ENCODE results near the gene NECTIN4. TPM values are rescaled to one million over a fixed set of nuclear protein-coding genes. Genes with fewer than 3 reads are reported as not detected.

NECTIN4 gene
- total and polyA plus RNA-seq, 8 donors: 5.6 to 11.2 (median 9.3) TPM

DNA sequence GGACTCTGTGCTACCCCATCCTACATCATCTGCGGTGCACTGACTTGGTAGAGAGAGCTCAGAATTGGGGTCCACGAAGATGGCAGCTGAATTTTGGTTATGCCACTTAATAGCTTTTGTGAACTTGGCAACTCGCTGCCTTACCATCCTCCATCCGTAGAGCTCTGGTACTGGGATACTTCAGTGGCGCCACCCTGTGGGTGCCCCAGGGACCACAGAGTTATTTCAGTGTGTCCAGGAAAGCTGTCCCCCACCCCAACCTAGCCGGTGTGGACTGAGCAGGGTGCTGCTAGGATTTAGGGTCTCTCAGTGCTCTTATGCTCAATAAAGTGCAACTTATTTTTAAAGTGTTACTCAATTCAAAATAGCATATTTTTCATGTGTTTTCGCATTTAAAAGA lies 34.6 kb downstream of the NECTIN4 start:
- peak in 1 of 2 donors; percentile 17 for TF ChIP-seq CTCF (IDR thresholded peaks at IDR 0.05)
- Histone ChIP-seq H3K36me3 (peaks cover 0 to 96% of the 10 kb centered on the region in 2 donors), H3K4me1 (no peaks in the 10 kb centered on the region), H3K4me3 (no peak overlapping the region), H3K27me3 (peaks cover 0 to 9% of the 10 kb centered on the region in 2 donors), H3K27ac (no peak overlapping the region), H3K9me3 (no peaks in the 10 kb centered on the region)
- ATAC-seq: no peak
- DNase-seq: no peak
- intact Hi-C loops (cut with DNase I): no loop called here

DNA sequence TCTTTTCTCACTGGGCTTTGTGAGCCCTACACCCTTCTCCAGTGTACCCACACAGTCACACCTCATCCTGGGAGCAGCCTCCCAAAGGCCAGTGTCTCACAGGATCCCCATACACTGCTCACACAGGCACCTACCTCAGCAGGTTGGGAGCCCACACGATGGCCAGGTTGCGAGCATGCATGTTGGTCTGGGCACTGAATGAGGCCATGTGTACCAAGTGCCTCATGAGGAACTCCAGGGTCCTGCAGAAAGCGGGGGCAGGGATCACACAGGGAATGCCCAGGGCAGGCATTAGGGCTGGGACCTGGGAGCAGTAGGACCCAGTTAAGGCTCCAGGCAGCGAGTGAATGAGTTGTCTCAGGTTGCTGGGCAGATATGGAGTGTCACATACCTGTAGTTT lies 35.1 kb downstream of the NECTIN4 start:
- ATAC-seq: no peak

DNA sequence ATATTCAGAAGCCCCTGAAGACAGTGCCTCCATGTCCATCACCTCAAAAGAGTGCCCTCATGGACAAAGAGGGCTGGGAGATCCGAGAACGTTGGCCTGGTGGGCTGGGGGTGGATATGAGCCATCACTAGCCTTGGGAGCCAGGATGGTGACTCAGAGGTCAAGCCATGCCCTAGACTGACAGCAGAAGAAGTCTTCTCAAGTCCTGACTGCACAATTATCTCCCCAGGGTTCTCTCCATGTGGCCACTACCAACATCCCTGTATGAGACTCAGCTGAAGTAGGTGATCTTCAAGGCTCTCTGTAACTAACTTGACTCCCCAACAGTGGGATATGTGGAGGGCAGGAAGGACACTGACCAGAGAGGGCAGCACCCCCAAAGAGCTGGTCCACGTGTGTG lies 36.5 kb downstream of the NECTIN4 start:
- DNase-seq (no peak), ATAC-seq (no peak)
- Histone ChIP-seq H3K4me1 (peaks cover 0 to 8% of the 10 kb centered on the region in 2 donors), H3K9me3 (no peaks in the 10 kb centered on the region), H3K4me3 (no peak overlapping the region), H3K27me3 (peaks cover 0 to 9% of the 10 kb centered on the region in 2 donors), H3K36me3 (peaks cover 0 to 94% of the 10 kb centered on the region in 2 donors), H3K27ac (no peak overlapping the region)
- intact Hi-C loops (cut with DNase I): no loop called here
- TF ChIP-seq CTCF (IDR thresholded peaks at IDR 0.05): no peak

More for the DNA sequence above, 35.1 kb downstream of the NECTIN4 start:
- Histone ChIP-seq H3K9me3 (no peaks in the 10 kb centered on the region), H3K27me3 (peaks cover 0 to 9% of the 10 kb centered on the region in 2 donors), H3K36me3 (peaks cover 0 to 96% of the 10 kb centered on the region in 2 donors), H3K27ac (no peak overlapping the region), H3K4me1 (no peaks in the 10 kb centered on the region), H3K4me3 (no peak overlapping the region)
- TF ChIP-seq CTCF (IDR thresholded peaks at IDR 0.05): no peak
- DNase-seq: no peak
- intact Hi-C loops (cut with DNase I): no loop called here

GRCh38 chr1:161051219-161051618 lies 38.1 kb downstream of the NECTIN4 start:
- no peak for TF ChIP-seq CTCF (IDR thresholded peaks at IDR 0.05)
- Histone ChIP-seq H3K4me3 (no peak overlapping the region), H3K27ac (no peak overlapping the region), H3K9me3 (no peaks in the 10 kb centered on the region), H3K36me3 (peaks cover 0 to 81% of the 10 kb centered on the region in 2 donors), H3K27me3 (peaks cover 0 to 9% of the 10 kb centered on the region in 2 donors), H3K4me1 (peaks cover 0 to 25% of the 10 kb centered on the region in 2 donors)
- DNase-seq (peak in 1 of 4 donors; percentile 62), ATAC-seq (no peak)
- intact Hi-C loops (cut with DNase I): no loop called here

DNA sequence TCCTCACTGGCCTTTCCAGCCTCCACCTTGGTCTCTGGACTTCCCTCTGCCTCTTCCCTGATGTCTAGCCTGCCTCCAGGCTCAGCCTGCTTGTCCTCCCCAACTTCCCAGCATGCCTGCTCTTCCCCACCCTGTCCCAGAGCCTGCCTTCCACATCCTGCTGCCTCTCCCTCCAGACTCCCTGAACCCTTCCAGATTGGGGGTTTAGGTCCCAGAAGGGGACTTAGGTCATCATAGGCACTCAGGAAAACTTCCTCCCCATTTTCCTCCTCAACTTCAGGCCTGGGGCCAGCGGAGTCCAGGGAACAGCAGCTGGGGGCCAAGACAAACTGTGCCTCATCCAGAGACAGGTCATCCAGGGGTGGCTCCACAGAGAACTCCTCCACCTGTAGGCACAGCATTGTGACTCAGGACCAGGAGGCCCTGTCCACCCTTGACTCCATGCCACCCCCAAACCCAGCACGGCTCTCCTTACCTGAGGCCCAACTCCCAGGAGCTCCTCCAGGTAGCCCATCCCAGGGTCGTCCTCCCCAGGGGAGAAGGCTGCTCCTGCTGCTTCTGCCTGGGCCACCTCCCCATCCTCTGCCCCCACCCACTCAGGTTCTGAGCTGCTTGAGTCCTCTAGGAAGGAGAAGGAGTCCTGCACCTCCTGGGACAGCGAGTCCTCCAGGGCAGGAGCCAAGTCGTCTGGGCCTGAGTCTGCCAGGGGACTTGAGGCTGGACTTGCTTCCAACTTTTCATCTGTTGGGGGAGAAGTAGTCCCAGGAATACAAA lies 40.2 kb downstream of the NECTIN4 start:
- H3K27me3 ChIP-seq: no peaks in the 10 kb centered on the region
- H3K4me3 ChIP-seq: no peak overlapping the region
- ATAC-seq: no peak
- peaks cover 0 to 63% of the 10 kb centered on the region in 2 donors for H3K36me3 ChIP-seq
- intact Hi-C loops (cut with DNase I): no loop called here
- peaks cover 7 to 30% of the 10 kb centered on the region in 2 donors for H3K4me1 ChIP-seq
- DNase-seq: no peak
- no peaks in the 10 kb centered on the region for H3K9me3 ChIP-seq
- peak overlapping the region in 1 of 2 donors; percentile 99 for H3K27ac ChIP-seq
- no peak for TF ChIP-seq CTCF (IDR thresholded peaks at IDR 0.05)
